ENCODE measurements around the gene PADI6. TPM values are rescaled to one million over a fixed set of nuclear protein-coding genes. Genes with fewer than 3 reads are reported as not detected.

Gene PADI6
- total RNA-seq, 1 experiment from 2014 or later: not detected

GRCh38 chr1:17427696-17428660 is 56.0 kb downstream of the PADI6 start:
- ChIA-PET POLR2A (no interaction called here), CTCF (interaction anchor here (0.6 kb wide), 1 partner anchor 17 kb away, joined by 3 read pairs; no protein-coding TSS in a partner anchor)
- BruUV-seq (replicated peaks): no TSS peak

DNA sequence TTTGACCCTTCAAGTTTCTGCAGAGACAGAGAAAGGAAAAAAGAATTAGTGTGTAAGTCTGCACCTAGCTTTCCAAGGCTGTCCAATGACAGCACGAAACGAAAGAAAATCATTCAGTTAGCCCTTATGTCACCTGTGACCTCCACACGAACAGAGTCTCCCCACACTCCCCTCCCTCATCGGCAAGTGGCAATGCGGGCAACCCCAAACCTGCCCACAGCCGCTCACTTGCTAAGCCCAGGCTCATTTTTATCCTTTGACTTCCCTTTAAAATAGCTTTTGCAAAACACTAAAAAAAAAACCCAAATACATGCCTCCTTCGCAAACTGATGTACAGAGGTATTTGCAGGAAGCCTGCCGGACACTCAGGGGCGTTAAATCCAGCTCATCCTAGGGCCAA is 57.2 kb downstream of the PADI6 start:
- H3K4me3 Mint-ChIP-seq (ENCODE audit: unreplicated experiment): no peak overlapping the region
- H3K9me3 Mint-ChIP-seq (ENCODE audit: unreplicated experiment): no peaks in the 10 kb centered on the region
- ChIA-PET POLR2A (no interaction called here), CTCF (interaction anchor here (0.6 to 1.3 kb wide), 5 partner anchors 8 to 1153 kb away, joined by 3 to 8 read pairs (median 3); no protein-coding TSS in a partner anchor)
- peaks cover 3% of the 10 kb centered on the region for H3K4me1 Mint-ChIP-seq (ENCODE audit: insufficient read depth, unreplicated experiment)
- no TSS peak for BruUV-seq (replicated peaks)
- no peak overlapping the region for H3K27ac Mint-ChIP-seq (ENCODE audit: low read depth, unreplicated experiment)
- no peaks in the 10 kb centered on the region for H3K27me3 Mint-ChIP-seq (ENCODE audit: insufficient read depth, unreplicated experiment)
- intact Hi-C loops (cut with micrococcal nuclease): no loop called here
- TF ChIP-seq, protein P1, sequence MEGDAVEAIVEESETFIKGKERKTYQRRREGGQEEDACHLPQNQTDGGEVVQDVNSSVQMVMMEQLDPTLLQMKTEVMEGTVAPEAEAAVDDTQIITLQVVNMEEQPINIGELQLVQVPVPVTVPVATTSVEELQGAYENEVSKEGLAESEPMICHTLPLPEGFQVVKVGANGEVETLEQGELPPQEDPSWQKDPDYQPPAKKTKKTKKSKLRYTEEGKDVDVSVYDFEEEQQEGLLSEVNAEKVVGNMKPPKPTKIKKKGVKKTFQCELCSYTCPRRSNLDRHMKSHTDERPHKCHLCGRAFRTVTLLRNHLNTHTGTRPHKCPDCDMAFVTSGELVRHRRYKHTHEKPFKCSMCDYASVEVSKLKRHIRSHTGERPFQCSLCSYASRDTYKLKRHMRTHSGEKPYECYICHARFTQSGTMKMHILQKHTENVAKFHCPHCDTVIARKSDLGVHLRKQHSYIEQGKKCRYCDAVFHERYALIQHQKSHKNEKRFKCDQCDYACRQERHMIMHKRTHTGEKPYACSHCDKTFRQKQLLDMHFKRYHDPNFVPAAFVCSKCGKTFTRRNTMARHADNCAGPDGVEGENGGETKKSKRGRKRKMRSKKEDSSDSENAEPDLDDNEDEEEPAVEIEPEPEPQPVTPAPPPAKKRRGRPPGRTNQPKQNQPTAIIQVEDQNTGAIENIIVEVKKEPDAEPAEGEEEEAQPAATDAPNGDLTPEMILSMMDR (IDR thresholded peaks at IDR 0.05; ENCODE audit: unreplicated experiment): no peak
- no peak for DNase-seq (ENCODE audit: unreplicated experiment)
- H3K36me3 Mint-ChIP-seq (ENCODE audit: insufficient read depth, unreplicated experiment): peaks cover 93% of the 10 kb centered on the region

More at GRCh38 chr1:17427696-17428660, 56.0 kb downstream of the PADI6 start:
- DNase-seq (ENCODE audit: unreplicated experiment): no peak
- intact Hi-C loops (cut with micrococcal nuclease): no loop called here
- Mint-ChIP-seq H3K27me3 (ENCODE audit: insufficient read depth, unreplicated experiment) (no peaks in the 10 kb centered on the region), H3K4me3 (ENCODE audit: unreplicated experiment) (no peak overlapping the region), H3K27ac (ENCODE audit: low read depth, unreplicated experiment) (no peak overlapping the region), H3K36me3 (ENCODE audit: insufficient read depth, unreplicated experiment) (peaks cover 93% of the 10 kb centered on the region), H3K9me3 (ENCODE audit: unreplicated experiment) (no peaks in the 10 kb centered on the region), H3K4me1 (ENCODE audit: insufficient read depth, unreplicated experiment) (peaks cover 3% of the 10 kb centered on the region)
- TF ChIP-seq, protein P1 (IDR thresholded peaks at IDR 0.05; ENCODE audit: unreplicated experiment): no peak

DNA sequence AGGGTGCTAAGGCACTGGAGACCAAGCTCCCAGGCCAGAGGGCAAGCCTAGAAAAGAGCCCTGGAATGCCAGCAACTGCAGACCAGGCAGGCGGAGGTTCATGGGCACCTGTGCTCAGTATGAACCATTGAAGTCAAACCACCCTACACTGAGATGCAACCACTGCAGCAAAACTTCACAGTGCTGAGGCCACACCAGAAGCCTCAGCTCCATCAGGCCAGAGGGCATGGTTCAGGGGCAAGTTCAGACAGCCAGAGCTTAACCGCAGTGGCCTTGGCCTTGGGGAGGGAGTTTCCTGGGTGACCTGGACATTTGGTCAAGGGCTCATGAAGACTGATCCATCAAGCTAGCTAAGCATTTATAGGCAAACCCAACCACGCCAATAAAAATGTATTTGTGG is 60.4 kb downstream of the PADI6 start:
- Mint-ChIP-seq H3K36me3 (ENCODE audit: insufficient read depth, unreplicated experiment) (peaks cover 73% of the 10 kb centered on the region), H3K9me3 (ENCODE audit: unreplicated experiment) (no peaks in the 10 kb centered on the region), H3K4me3 (ENCODE audit: unreplicated experiment) (no peak overlapping the region), H3K27ac (ENCODE audit: low read depth, unreplicated experiment) (no peak overlapping the region), H3K27me3 (ENCODE audit: insufficient read depth, unreplicated experiment) (no peaks in the 10 kb centered on the region), H3K4me1 (ENCODE audit: insufficient read depth, unreplicated experiment) (peaks cover 12% of the 10 kb centered on the region)
- TF ChIP-seq, protein P1 (IDR thresholded peaks at IDR 0.05; ENCODE audit: unreplicated experiment): no peak
- CTCF ChIA-PET: interaction anchor here (1.1 to 1.6 kb wide), 2 partner anchors 70 to 182 kb away, joined by 3 to 7 read pairs; no protein-coding TSS in a partner anchor
- BruUV-seq (replicated peaks): no TSS peak
- POLR2A ChIA-PET: no interaction called here
- no peak for DNase-seq (ENCODE audit: unreplicated experiment)
- intact Hi-C loops (cut with micrococcal nuclease): no loop called here

DNA sequence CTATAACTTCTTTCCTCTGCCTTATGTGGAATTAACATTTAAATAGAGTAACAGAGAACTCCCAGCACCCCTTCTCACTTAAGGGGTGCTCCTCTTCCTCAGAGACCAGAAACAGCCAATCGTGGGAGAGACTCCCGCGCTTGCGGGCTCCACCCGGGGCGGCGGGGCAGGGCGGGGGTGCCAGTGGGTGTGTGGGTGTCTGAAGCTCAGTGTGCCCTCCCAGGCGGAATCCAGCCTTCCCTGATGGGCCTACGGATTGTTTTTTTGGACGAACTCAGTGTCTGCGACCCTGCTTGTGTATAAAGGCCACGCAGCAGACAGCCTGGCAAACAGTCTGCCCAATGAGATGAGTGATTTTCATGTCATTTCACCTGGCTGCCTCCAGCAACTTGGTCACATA is 61.3 kb downstream of the PADI6 start:
- no peaks in the 10 kb centered on the region for H3K9me3 Mint-ChIP-seq (ENCODE audit: unreplicated experiment)
- POLR2A ChIA-PET: interaction anchor here (0.6 kb wide), 1 partner anchor 12 kb away, joined by 3 read pairs; no protein-coding TSS in a partner anchor
- no peaks in the 10 kb centered on the region for H3K27me3 Mint-ChIP-seq (ENCODE audit: insufficient read depth, unreplicated experiment)
- TF ChIP-seq, protein P1 (IDR thresholded peaks at IDR 0.05; ENCODE audit: unreplicated experiment): no peak
- intact Hi-C loops (cut with micrococcal nuclease): no loop called here
- BruUV-seq (replicated peaks): no TSS peak
- no peak for DNase-seq (ENCODE audit: unreplicated experiment)
- H3K27ac Mint-ChIP-seq (ENCODE audit: low read depth, unreplicated experiment): no peak overlapping the region
- H3K4me1 Mint-ChIP-seq (ENCODE audit: insufficient read depth, unreplicated experiment): peaks cover 12% of the 10 kb centered on the region
- peaks cover 65% of the 10 kb centered on the region for H3K36me3 Mint-ChIP-seq (ENCODE audit: insufficient read depth, unreplicated experiment)
- no peak overlapping the region for H3K4me3 Mint-ChIP-seq (ENCODE audit: unreplicated experiment)
- CTCF ChIA-PET: interaction anchor here (1.6 kb wide), 1 partner anchor 69 kb away, joined by 7 read pairs; no protein-coding TSS in a partner anchor
